Adrenal gland (tissue), 5 donors: ENCODE results near the gene TRIO.

ENCODE experiments used
- CTCF ChIP-seq, 6 experiments: fragments of 450-650 bp in 4 of 6; fragments of 200-600 bp in 2 of 6; sonication (generic) in 1 of 6; IDR thresholded peaks; 1 replicate in 5 of 6; 2 replicates in 1 of 6; pipeline versions ENCODE4 v1.5.1 to v1.8.0; 2016 to 2021; ENCODE audit warnings: antibody characterized with exemption in 6 of 6, mild to moderate bottlenecking in 2 of 6, moderate library complexity in 1 of 6
- POLR2A ChIP-seq, 2 donors: fragments of 450-650 bp; IDR thresholded peaks; one replicate each; pipeline ENCODE4 v1.6.1; 2017; ENCODE audit warnings: antibody characterized with exemption in 2 of 2, mild to moderate bottlenecking in 2 of 2, moderate library complexity in 1 of 2
- donor health status: DM: no; HTN: no; CAD: no.

GRCh38 chr5:14464671-14465070 lies 321.5 kb downstream of the TRIO start:
- TF ChIP-seq CTCF (IDR thresholded peaks at IDR 0.05): no peak
- no peak for TF ChIP-seq POLR2A (IDR thresholded peaks at IDR 0.05)
